ENCODE results near the gene RYR3.

RYR3 gene

GRCh38 chr15:33742306-33742705 lies 431.5 kb downstream of the RYR3 start:
- TF ChIP-seq JUND (IDR thresholded peaks at IDR 0.05; ENCODE audit: low read depth), result no peak
- no peak for DNase-seq (ENCODE audit: low read depth in 1 of 2, low spot score in 1 of 2)
- in situ Hi-C loops (cut with HindIII; ENCODE audit: low pct_unique_long_range_greater_than_20kb, low sequenced_read_pairs), result no loop called here

- DNase-seq (ENCODE audit: low read depth in 1 of 2, low spot score in 1 of 2), result peak in 1 of 2 experiments; percentile 21
- in situ Hi-C loops (cut with HindIII; ENCODE audit: low pct_unique_long_range_greater_than_20kb, low sequenced_read_pairs), result no loop called here
- TF ChIP-seq JUND (IDR thresholded peaks at IDR 0.05; ENCODE audit: low read depth), result no peak
These were observed 432.0 kb downstream of the RYR3 start for GRCh38 chr15:33742800-33743199.

GRCh38 chr15:33746203-33746602 lies 435.4 kb downstream of the RYR3 start:
- no peak for TF ChIP-seq JUND (IDR thresholded peaks at IDR 0.05; ENCODE audit: low read depth)
- in situ Hi-C loops (cut with HindIII; ENCODE audit: low pct_unique_long_range_greater_than_20kb, low sequenced_read_pairs), result no loop called here

GRCh38 chr15:33753012-33753411 lies 442.2 kb downstream of the RYR3 start:
- DNase-seq (ENCODE audit: low read depth in 1 of 2, low spot score in 1 of 2), result no peak
- no peak for TF ChIP-seq JUND (IDR thresholded peaks at IDR 0.05; ENCODE audit: low read depth)
- in situ Hi-C loops (cut with HindIII; ENCODE audit: low pct_unique_long_range_greater_than_20kb, low sequenced_read_pairs), result no loop called here

More at GRCh38 chr15:33746203-33746602, 435.4 kb downstream of the RYR3 start:
- no peak for DNase-seq (ENCODE audit: low read depth in 1 of 2, low spot score in 1 of 2)

- DNase-seq (ENCODE audit: low read depth in 1 of 2, low spot score in 1 of 2), result no peak
- in situ Hi-C loops (cut with HindIII; ENCODE audit: low pct_unique_long_range_greater_than_20kb, low sequenced_read_pairs), result no loop called here
- TF ChIP-seq JUND (IDR thresholded peaks at IDR 0.05; ENCODE audit: low read depth), result no peak
These were observed 443.5 kb downstream of the RYR3 start for GRCh38 chr15:33754242-33754641.

GRCh38 chr15:33756961-33757360 lies 446.2 kb downstream of the RYR3 start:
- in situ Hi-C loops (cut with HindIII; ENCODE audit: low pct_unique_long_range_greater_than_20kb, low sequenced_read_pairs), result no loop called here
- DNase-seq (ENCODE audit: low read depth in 1 of 2, low spot score in 1 of 2), result no peak
- TF ChIP-seq JUND (IDR thresholded peaks at IDR 0.05; ENCODE audit: low read depth), result no peak

- TF ChIP-seq JUND (IDR thresholded peaks at IDR 0.05; ENCODE audit: low read depth), result no peak
- in situ Hi-C loops (cut with HindIII; ENCODE audit: low pct_unique_long_range_greater_than_20kb, low sequenced_read_pairs), result no loop called here
- DNase-seq (ENCODE audit: low read depth in 1 of 2, low spot score in 1 of 2), result no peak
These were observed 446.9 kb downstream of the RYR3 start for GRCh38 chr15:33757516-33758232.

- in situ Hi-C loops (cut with HindIII; ENCODE audit: low pct_unique_long_range_greater_than_20kb, low sequenced_read_pairs), result no loop called here
- DNase-seq (ENCODE audit: low read depth in 1 of 2, low spot score in 1 of 2), result no peak
- TF ChIP-seq JUND (IDR thresholded peaks at IDR 0.05; ENCODE audit: low read depth), result no peak
These were observed 455.6 kb downstream of the RYR3 start for GRCh38 chr15:33766389-33766788.

- no peak for TF ChIP-seq JUND (IDR thresholded peaks at IDR 0.05; ENCODE audit: low read depth)
- in situ Hi-C loops (cut with HindIII; ENCODE audit: low pct_unique_long_range_greater_than_20kb, low sequenced_read_pairs), result no loop called here
- DNase-seq (ENCODE audit: low read depth in 1 of 2, low spot score in 1 of 2), result no peak
These were observed 458.0 kb downstream of the RYR3 start for GRCh38 chr15:33768670-33769190.

GRCh38 chr15:33773969-33774368 lies 463.2 kb downstream of the RYR3 start:
- in situ Hi-C loops (cut with HindIII; ENCODE audit: low pct_unique_long_range_greater_than_20kb, low sequenced_read_pairs), result no loop called here
- no peak for DNase-seq (ENCODE audit: low read depth in 1 of 2, low spot score in 1 of 2)
- no peak for TF ChIP-seq JUND (IDR thresholded peaks at IDR 0.05; ENCODE audit: low read depth)

- DNase-seq (ENCODE audit: low read depth in 1 of 2, low spot score in 1 of 2), result no peak
- no peak for TF ChIP-seq JUND (IDR thresholded peaks at IDR 0.05; ENCODE audit: low read depth)
- in situ Hi-C loops (cut with HindIII; ENCODE audit: low pct_unique_long_range_greater_than_20kb, low sequenced_read_pairs), result no loop called here
These were observed 468.1 kb downstream of the RYR3 start for GRCh38 chr15:33778852-33779251.

GRCh38 chr15:33780011-33780768 lies 469.4 kb downstream of the RYR3 start:
- no peak for TF ChIP-seq JUND (IDR thresholded peaks at IDR 0.05; ENCODE audit: low read depth)
- in situ Hi-C loops (cut with HindIII; ENCODE audit: low pct_unique_long_range_greater_than_20kb, low sequenced_read_pairs), result no loop called here
- no peak for DNase-seq (ENCODE audit: low read depth in 1 of 2, low spot score in 1 of 2)

GRCh38 chr15:33782966-33783365 lies 472.2 kb downstream of the RYR3 start:
- in situ Hi-C loops (cut with HindIII; ENCODE audit: low pct_unique_long_range_greater_than_20kb, low sequenced_read_pairs), result no loop called here
- no peak for TF ChIP-seq JUND (IDR thresholded peaks at IDR 0.05; ENCODE audit: low read depth)
- DNase-seq (ENCODE audit: low read depth in 1 of 2, low spot score in 1 of 2), result no peak
